HUES64 (cell line): ENCODE data around the gene ABCD4.
A peak's percentile ranks its signal among the peaks of the same experiment; 100 is the strongest.

Experiments used
- H3K27ac ChIP-seq: 2 replicates; pipeline ENCODE4 v1.7.0; 2013; ENCODE audit warnings: low read depth, low read length, inconsistent platforms
- H3K27me3 ChIP-seq: 2 replicates; pipeline ENCODE4 v1.6.1; 2013; ENCODE audit warnings: mild to moderate bottlenecking, low read length; ENCODE audit not compliant: insufficient read depth
- H3K36me3 ChIP-seq: 2 replicates; pipeline ENCODE4 v1.6.1; 2013; ENCODE audit warnings: mild to moderate bottlenecking, low read length; ENCODE audit not compliant: insufficient read depth
- H3K4me1 ChIP-seq: 2 replicates; pipeline ENCODE4 v1.6.1; 2013; ENCODE audit warnings: mild to moderate bottlenecking, low read length, moderate library complexity; ENCODE audit not compliant: insufficient read depth
- H3K4me3 ChIP-seq: 2 replicates; pipeline ENCODE4 v1.5.1; 2013; ENCODE audit warnings: mild to moderate bottlenecking, low read length, moderate library complexity
- H3K9ac ChIP-seq: 2 replicates; pipeline ENCODE4 v1.6.1; 2013; ENCODE audit warnings: mild to moderate bottlenecking, low read depth, low read length
- H3K9me3 ChIP-seq: 2 replicates; pipeline ENCODE4 v1.6.1; 2013; ENCODE audit warnings: low read depth, low read length; ENCODE audit not compliant: insufficient read depth
- WGBS: fragments of 150-250, 120-280 bp; methylation state at CpG from one replicate; pipeline ENCODE4 v1.1.7; 2013; ENCODE audit warnings: missing lambda C conversion rate; 5-methylcytosine and 5-hydroxymethylcytosine counted together

The ABCD4 gene

GRCh38 chr14:74258764-74259035 lies 44.0 kb downstream of the ABCD4 start:
- Histone ChIP-seq H3K4me1 (no peaks in the 10 kb centered on the region), H3K27me3 (peaks cover 30% of the 10 kb centered on the region), H3K36me3 (no peaks in the 10 kb centered on the region), H3K27ac (no peak overlapping the region), H3K9me3 (no peaks in the 10 kb centered on the region), H3K9ac (no peak overlapping the region), H3K4me3 (peak overlapping the region; percentile 72)
- 65% methylated on average over 3 of the region's 3 CpGs for WGBS

GRCh38 chr14:74257941-74258763 lies 44.6 kb downstream of the ABCD4 start:
- Histone ChIP-seq H3K9ac (peak overlapping the region; percentile 20; the same call in 1 of the 2 replicates), H3K27ac (no peak overlapping the region), H3K4me3 (peak overlapping the region; percentile 72), H3K4me1 (no peaks in the 10 kb centered on the region), H3K36me3 (no peaks in the 10 kb centered on the region), H3K27me3 (peaks cover 31% of the 10 kb centered on the region), H3K9me3 (no peaks in the 10 kb centered on the region)
- WGBS = 5% methylated on average over 46 of the region's 56 CpGs

DNA sequence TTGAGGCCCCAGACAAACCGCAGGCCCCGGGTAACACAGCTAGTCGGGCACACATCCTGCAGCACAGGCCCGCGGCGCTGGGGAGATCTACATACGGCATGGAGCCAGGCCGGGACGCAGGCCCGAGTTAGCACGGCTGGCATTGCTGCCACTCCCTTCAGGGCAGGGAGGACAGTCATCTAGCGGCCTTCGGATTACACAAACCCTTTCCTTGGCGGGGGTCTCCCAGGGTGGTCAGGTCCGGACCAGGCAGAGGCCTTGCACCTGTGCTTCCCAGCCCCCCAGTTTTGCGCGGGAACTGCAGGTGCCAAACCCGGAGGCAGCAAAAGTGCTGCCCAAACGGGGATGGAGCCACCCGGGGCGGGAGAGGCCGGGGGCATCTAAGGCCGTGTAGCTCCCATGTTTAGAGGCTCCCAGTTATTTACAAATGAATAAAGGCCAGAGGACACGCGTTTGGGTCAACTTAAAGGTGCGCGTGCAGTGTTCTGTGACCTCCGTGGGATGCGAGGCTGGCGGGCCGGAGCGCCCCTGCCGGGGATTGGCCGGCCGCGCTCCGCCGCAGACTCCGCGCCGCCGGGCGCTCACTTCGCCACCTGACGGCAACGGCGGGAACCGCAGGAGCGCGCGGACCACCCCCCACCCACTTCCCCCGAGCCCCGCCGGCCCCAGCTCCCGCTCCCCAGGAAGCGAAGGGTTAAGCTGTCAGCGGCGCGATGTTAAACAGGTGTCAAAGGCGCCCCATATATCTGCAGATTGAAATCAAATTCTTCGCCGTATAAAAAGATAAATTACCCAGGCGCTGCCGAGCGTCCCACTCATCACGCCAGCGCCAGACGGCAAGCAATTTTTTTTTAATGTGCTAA lies 45.4 kb downstream of the ABCD4 start:
- Histone ChIP-seq H3K27me3 (peaks cover 31% of the 10 kb centered on the region), H3K9me3 (no peaks in the 10 kb centered on the region), H3K4me1 (no peaks in the 10 kb centered on the region), H3K36me3 (no peaks in the 10 kb centered on the region), H3K4me3 (peak overlapping the region; percentile 72), H3K9ac (no peak overlapping the region), H3K27ac (no peak overlapping the region)
- 16% methylated on average over 68 of the region's 68 CpGs for WGBS

- Histone ChIP-seq H3K4me1 (no peaks in the 10 kb centered on the region), H3K9ac (no peak overlapping the region), H3K27me3 (peaks cover 33% of the 10 kb centered on the region), H3K27ac (no peak overlapping the region), H3K4me3 (no peak overlapping the region), H3K36me3 (no peaks in the 10 kb centered on the region), H3K9me3 (no peaks in the 10 kb centered on the region)
- 84% methylated on average over 3 of the region's 3 CpGs for WGBS
Observed at GRCh38 chr14:74255281-74255680, 47.5 kb downstream of the ABCD4 start.

GRCh38 chr14:74249433-74250375 lies 53.0 kb downstream of the ABCD4 start:
- H3K36me3 ChIP-seq = no peaks in the 10 kb centered on the region
- WGBS = 85% methylated on average over 11 of the region's 12 CpGs
- H3K4me3 ChIP-seq = no peak overlapping the region
- H3K27ac ChIP-seq = no peak overlapping the region
- peaks cover 8% of the 10 kb centered on the region for H3K4me1 ChIP-seq
- H3K9ac ChIP-seq = no peak overlapping the region
- H3K27me3 ChIP-seq = peaks cover 31% of the 10 kb centered on the region
- no peaks in the 10 kb centered on the region for H3K9me3 ChIP-seq

- 66% methylated on average over 6 of the region's 6 CpGs for WGBS
- H3K4me1 ChIP-seq = peaks cover 9% of the 10 kb centered on the region
- H3K36me3 ChIP-seq = no peaks in the 10 kb centered on the region
- H3K27ac ChIP-seq = no peak overlapping the region
- H3K9me3 ChIP-seq = no peaks in the 10 kb centered on the region
- H3K27me3 ChIP-seq = peaks cover 46% of the 10 kb centered on the region
- H3K4me3 ChIP-seq = no peak overlapping the region
- no peak overlapping the region for H3K9ac ChIP-seq
Observed at GRCh38 chr14:74248017-74248416, 54.7 kb downstream of the ABCD4 start.

- Histone ChIP-seq H3K27ac (no peak overlapping the region), H3K4me1 (peaks cover 17% of the 10 kb centered on the region), H3K9me3 (no peaks in the 10 kb centered on the region), H3K9ac (no peak overlapping the region), H3K27me3 (peaks cover 55% of the 10 kb centered on the region), H3K36me3 (no peaks in the 10 kb centered on the region), H3K4me3 (no peak overlapping the region)
- WGBS = 61% methylated on average over 8 of the region's 8 CpGs
Observed at GRCh38 chr14:74246542-74246941, 56.2 kb downstream of the ABCD4 start.

GRCh38 chr14:74245292-74245691 lies 57.4 kb downstream of the ABCD4 start:
- H3K4me1 ChIP-seq = peaks cover 18% of the 10 kb centered on the region
- H3K27ac ChIP-seq = no peak overlapping the region
- no peaks in the 10 kb centered on the region for H3K9me3 ChIP-seq
- WGBS = 83% methylated on average over 7 of the region's 7 CpGs
- no peak overlapping the region for H3K4me3 ChIP-seq
- peaks cover 67% of the 10 kb centered on the region for H3K27me3 ChIP-seq
- no peaks in the 10 kb centered on the region for H3K36me3 ChIP-seq
- no peak overlapping the region for H3K9ac ChIP-seq

DNA sequence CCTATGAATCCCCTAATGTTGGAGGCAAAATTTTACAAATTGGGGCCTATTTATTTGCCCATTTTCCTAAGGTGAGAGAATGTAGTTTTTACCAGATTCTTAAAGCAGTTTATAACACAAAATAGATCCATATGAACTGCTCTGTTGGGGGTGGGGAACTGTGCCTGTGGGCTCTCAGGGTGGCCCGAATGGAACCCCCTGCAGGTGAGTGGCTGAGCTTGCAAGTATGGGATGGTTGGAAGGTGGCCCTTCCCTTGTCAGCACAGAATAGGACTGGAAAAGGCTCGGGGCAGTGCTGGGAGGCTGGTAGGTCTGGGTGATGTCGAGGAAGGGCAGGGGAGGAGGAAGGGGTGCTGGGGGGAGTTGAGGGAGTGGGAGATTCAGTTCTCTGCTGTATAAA lies 58.6 kb downstream of the ABCD4 start:
- Histone ChIP-seq H3K4me3 (no peak overlapping the region), H3K9ac (no peak overlapping the region), H3K9me3 (no peaks in the 10 kb centered on the region), H3K27me3 (peaks cover 79% of the 10 kb centered on the region), H3K36me3 (no peaks in the 10 kb centered on the region), H3K4me1 (peaks cover 18% of the 10 kb centered on the region), H3K27ac (no peak overlapping the region)
- 31% methylated on average over 3 of the region's 3 CpGs for WGBS

DNA sequence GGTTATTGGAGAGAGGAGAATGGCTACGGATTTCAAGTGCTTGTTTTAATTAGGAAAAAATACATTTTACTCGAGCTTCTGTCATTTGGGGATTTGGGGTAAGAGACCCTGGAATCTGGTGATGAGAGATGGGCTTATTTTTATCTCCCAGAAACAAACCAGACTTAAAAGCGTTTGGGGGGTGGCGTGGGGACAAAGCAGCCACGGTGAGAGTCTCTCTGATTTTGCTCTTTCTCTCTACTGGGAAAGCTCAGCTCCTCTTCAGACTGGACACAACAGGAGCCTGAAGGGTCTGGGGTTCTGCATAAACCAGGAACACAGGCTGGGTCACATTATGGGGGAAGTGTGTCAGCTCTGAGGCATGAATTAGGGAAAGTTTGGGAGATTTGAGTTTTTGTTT lies 59.7 kb downstream of the ABCD4 start:
- H3K36me3 ChIP-seq = no peaks in the 10 kb centered on the region
- no peak overlapping the region for H3K9ac ChIP-seq
- H3K4me3 ChIP-seq = no peak overlapping the region
- H3K9me3 ChIP-seq = no peaks in the 10 kb centered on the region
- H3K4me1 ChIP-seq = peaks cover 18% of the 10 kb centered on the region
- no peak overlapping the region for H3K27ac ChIP-seq
- 53% methylated on average over 5 of the region's 5 CpGs for WGBS
- H3K27me3 ChIP-seq = peaks cover 90% of the 10 kb centered on the region

GRCh38 chr14:74242780-74243042 lies 60.0 kb downstream of the ABCD4 start:
- Histone ChIP-seq H3K9me3 (no peaks in the 10 kb centered on the region), H3K9ac (no peak overlapping the region), H3K4me3 (no peak overlapping the region), H3K36me3 (no peaks in the 10 kb centered on the region), H3K4me1 (peaks cover 18% of the 10 kb centered on the region), H3K27ac (no peak overlapping the region), H3K27me3 (peaks cover 93% of the 10 kb centered on the region)
- 60% methylated on average over 4 of the region's 4 CpGs for WGBS
